ENCODE measurements around the gene OR2B3. TPM values are rescaled to one million over a fixed set of nuclear protein-coding genes. Genes with fewer than 3 reads are reported as not detected.

The OR2B3 gene, protein sequence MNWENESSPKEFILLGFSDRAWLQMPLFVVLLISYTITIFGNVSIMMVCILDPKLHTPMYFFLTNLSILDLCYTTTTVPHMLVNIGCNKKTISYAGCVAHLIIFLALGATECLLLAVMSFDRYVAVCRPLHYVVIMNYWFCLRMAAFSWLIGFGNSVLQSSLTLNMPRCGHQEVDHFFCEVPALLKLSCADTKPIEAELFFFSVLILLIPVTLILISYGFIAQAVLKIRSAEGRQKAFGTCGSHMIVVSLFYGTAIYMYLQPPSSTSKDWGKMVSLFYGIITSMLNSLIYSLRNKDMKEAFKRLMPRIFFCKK
- total RNA-seq (2022; extraction: Qiagen RNA extraction), result not detected in 5 replicates

GRCh38 chr6:29087213-29087612 lies at the start of gene OR2B3:
OR2B3 (minus strand) TSS chr6:29087313; CDS start chr6:29087248, 65 bp downstream.

GRCh38 chr6:29107758-29108157 lies 20.6 kb upstream of the OR2B3 start, which contains the start of gene OR2J3:
OR2J3 (plus strand) TSS chr6:29108058; CDS start chr6:29111891, 3,833 bp downstream.

DNA sequence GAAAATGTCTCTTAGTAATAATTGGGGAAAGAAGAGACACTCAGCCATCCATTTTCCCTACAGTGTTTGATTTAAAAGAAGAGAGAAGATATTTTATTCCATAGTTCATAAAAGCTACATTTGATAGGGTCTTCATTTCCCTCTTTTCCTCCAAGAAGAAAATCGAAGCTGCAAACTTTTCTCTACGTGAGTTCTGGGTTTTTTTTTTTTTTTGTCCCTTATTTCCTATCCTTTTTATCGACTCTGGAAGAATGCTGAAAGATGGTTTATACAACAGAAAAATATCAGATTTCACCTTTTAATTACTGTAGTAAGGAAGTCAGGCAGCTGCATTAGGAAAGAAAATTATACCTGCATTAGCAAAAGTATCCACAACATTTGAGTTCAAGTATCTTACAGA lies 12.1 kb upstream of the OR2B3 start, which contains the start of gene OR2J1:
OR2J1 (plus strand) TSS at position 301 of the 400 bp plus-strand sequence. CDS start 1,453 bp downstream, outside the sequence.

GRCh38 chr6:29045075-29045474 lies 42.0 kb downstream of the OR2B3 start, which contains the start of gene OR2W1:
OR2W1 (minus strand) TSS chr6:29045175; CDS start chr6:29045175, 0 bp downstream.

Other genes starting within 250 kb of the OR2B3 start
- 35.3 to 47.8 TPM (median 43.5 TPM) in 5 replicates for gene TRIM27, start 163.3 kb downstream of the OR2B3 start, total RNA-seq (2022; extraction: Qiagen RNA extraction)
- 0.07 to 0.21 TPM (median 0.18 TPM) in 5 replicates for gene ZNF311, start 82.0 kb downstream of the OR2B3 start, total RNA-seq (2022; extraction: Qiagen RNA extraction)
- gene OR2W1, start 42.1 kb downstream of the OR2B3 start, total RNA-seq (2022; extraction: Qiagen RNA extraction), result not detected in 5 replicates
- gene OR2J1, start 12.2 kb upstream of the OR2B3 start, total RNA-seq (2022; extraction: Qiagen RNA extraction), result not detected in 5 replicates
- gene OR2J3, start 20.7 kb upstream of the OR2B3 start, total RNA-seq (2022; extraction: Qiagen RNA extraction), result not detected in 5 replicates
- not detected in 5 replicates for gene OR2J2, start 83.6 kb upstream of the OR2B3 start, total RNA-seq (2022; extraction: Qiagen RNA extraction)
- gene OR14J1, start 214.4 kb upstream of the OR2B3 start, total RNA-seq (2022; extraction: Qiagen RNA extraction), result not detected in 5 replicates

Measured in A549 treated with CORT108297 at 1 μM for 4 hours (cell line).